ENCODE measurements around the gene TJP1.

DNA sequence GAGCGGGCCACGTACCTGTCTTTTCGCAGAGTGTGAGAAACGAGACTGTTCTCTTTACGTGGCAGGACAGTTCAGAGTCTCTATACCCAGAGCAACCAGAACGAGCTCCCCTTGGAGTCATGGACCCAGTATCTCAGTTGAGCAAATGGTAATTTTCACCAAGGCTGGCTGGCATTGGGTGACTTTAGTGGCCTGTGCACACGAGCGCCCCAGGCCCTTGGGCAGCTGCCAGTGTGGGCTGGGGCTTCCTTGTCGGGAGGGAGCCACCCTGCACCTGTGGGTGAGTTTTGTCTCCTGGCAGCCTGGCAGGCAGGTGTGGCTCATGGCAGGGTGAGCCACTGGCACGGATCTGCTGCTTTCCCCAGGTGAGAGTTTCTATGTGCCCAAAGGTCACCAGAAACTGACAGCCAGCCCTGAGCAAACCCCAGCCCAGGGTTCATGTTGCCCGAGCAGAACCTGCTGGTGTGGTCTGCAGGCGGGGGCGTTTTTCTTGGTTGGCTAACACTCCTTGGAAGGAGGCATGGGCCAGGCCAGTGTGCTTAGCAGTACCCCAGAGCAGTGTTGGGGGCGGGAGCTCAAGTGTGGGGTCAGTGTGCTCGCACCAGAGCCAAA is 135.0 kb downstream of the TJP1 start:
- TF ChIP-seq POLR2A (IDR thresholded peaks at IDR 0.05) (peak in 1 of 2 donors; percentile 49), CTCF (IDR thresholded peaks at IDR 0.05) (no peak)
